RPMI8226 (cell line): ENCODE measurements around the gene CSHL1.
"Not testable (repeated sequence)": the region's sequence is repeated elsewhere in the genome, so short reads cannot be mapped to it uniquely, and the experiment has no call there.

ENCODE experiments used
- DNase-seq: peaks from one replicate; pipeline ENCODE4 v3.0.0-alpha.2; 2015

CSHL1 gene

DNA sequence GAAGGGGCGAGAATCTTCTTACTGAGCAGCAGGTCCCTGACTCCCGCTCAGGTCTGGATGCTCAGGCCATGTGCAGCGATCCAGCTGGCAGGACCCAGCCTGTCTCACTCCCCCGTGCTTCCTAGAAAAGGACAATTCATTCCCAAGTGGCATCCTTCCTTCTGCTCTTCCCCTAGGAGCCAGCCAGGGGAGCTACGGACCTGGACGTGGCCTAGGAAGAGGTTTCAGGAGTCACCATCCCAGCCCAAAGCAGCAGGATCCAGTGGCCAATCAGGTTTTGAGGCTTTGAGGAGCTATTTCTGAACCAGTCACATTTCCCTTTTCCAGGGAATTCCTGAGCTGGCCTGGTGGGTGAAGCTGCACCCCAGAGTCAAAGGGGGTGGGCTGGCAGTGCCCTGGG lies 28.8 kb upstream of the CSHL1 start:
- no peak for DNase-seq

DNA sequence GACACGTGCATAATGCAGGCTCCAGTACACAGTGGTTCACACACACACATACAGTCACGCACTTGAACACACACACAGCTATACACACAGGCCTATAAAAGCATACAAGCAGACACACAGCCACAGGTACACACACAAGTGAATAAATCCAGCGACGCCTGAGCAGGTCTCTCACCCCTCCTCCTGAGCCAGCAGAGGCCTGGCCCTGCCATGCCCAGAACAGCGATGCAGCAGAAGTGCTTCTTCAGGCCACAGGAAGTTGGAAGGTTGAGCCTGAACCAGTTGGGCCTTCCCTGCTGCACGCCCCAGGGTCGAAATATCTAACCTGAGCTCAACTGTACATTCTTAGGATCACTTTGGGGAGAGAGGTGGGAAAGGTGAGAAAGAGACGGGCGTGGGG lies 28.3 kb upstream of the CSHL1 start:
- no peak for DNase-seq

DNA sequence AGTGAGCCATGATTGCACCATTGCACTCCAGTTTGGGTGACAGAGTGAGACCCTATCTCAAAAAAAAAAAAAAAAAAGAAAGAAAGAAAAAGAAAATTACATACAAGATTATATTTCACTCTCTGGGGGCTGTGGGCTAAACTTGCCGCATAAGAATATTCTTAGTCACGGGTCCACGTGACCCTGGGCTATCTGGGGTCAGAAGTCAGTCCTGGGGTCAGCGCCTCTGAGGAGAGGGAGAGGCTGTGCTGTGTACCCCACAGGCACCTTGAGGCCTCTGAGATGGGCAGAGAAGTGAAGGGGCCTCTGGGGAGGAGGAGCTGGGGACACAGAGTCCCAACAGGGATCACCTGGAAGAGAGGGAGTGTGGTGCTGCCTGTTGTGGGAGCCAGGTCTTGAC lies 26.9 kb upstream of the CSHL1 start:
- DNase-seq, result no peak

DNA sequence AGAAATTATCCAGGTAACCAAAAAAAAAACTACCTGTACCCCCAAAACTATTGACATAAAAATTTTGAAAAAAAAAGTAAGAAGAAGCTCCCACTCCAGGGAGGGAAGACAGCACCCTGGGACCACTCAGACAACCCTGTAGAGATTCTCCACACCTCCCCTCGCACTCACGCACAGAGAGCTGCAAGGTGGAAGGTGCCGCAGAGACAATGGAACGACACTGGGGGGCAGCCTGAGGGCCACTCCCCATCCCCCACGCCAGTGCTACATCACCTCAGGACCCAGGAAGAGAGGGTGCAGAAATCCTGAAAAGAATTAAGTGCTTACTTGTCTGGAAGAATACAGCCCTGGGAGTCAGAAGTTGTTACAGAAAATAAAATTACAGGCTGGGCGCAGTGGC lies 26.3 kb upstream of the CSHL1 start:
- DNase-seq, result no peak

DNA sequence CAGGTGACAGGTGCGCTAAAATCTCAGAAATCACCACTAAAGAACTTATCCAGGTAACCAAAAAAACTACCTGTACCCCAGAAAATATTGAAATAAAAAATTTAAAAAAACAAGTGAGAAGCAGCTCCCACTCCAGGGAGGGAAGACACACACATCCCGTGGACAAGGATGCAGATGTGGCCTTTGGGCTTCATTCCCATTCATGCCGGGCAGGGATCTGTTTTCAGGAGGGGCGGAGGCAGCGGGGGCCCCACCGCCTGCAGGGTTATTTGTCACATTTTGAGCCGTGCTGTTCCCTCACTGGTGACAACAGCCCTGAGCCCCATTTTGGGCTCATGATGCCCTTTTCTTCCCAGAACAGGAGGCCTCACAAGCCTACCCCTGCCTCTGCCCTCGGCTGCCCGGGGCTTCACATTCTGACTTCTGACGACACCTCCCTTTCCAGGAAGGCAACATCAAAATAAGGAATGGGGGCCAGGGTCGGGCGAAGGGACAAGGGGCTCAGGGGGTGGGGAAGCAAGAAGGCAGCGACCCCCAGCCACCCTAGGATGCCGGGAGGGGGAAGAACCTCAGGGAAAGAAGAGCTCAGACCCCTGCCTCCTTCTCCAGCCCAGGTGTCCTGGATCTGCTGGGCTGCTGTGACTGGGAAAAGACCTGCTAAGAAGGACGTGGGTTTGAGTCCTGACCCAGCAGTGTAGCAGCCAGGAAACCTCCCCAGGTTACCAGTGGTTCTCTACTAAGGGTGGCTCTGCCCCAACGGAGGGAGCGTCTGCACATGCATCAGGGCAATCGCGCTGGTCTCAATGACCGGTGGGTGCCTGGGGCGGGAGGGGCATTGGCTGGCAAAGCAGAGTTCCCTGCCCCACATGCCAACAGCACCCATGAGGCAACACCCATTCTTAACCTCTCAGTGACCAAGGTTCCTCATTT lies 23.4 kb upstream of the CSHL1 start:
- no peak for DNase-seq

DNA sequence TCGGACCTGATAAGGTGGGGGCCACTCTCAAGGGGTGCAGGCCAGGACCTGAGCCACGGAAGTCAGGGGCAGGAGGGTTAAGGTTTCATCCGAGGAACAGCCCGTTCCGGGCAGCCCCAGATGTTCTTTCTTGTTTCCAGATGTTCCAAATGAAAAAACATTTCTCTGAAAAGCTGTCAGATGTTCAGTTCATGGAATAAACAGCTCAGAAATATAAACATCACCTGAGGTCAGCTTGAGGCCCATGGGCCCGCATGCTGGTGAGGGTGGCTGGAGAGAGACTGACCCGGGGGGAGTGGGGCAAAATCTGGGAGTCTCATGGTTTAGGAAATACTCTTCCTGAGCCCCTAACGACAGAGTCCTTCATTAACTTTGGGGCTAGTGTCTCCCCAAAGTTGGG lies 22.5 kb upstream of the CSHL1 start:
- no peak for DNase-seq

DNA sequence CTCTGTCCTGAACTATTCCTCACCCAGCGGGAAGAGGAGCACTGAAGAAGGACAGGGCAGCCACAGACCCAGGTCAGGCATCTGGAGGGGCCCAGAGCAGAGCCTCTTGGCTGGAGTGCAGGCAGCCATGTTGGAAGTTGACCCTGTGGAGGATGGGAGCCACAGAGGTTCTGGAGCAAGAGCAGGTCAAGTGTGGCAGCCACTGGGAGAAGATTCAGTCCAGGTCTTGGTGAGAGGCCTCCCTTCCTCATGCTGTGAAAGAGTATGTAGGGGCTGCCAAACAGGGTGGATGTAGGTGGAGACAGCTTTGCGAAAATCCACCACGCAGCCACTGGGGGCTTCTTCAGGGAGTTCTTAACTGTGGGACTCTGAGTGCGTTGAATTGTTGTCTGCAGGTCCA lies 21.7 kb upstream of the CSHL1 start:
- DNase-seq, result no peak

DNA sequence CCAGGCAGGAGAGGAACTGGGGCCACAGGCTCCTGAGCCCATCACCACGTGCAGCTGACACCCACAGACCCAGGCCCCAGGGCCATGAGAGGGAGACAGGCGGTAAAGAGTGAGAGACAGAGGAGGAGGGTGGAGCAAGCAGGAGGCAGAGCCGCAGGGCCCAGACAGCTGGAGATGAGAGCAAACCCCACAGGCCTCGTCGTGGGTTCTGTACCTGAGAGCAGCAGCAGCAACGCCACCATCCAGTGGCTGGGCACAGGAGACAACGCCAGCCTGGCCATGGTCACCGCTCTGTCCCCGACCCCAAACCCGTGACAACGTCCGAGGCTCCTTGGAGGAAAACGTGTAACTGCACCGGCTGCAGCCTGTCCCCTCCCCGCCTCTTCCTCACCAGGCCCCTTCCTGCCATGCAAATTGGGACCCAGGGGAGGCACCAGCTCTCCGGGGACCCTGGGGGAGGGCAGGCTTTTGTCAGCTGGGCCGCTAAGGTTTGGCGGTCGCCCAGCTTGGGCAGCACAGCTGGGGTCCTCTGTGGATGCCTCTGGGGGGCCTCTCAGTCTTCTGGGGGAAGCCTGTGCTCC lies 21.0 kb upstream of the CSHL1 start, which contains the start of gene CD79B:
CD79B (minus strand) TSS at position 351 of the 581 bp plus-strand sequence; CDS start at position 281, 70 bp downstream.
- no peak for DNase-seq

DNA sequence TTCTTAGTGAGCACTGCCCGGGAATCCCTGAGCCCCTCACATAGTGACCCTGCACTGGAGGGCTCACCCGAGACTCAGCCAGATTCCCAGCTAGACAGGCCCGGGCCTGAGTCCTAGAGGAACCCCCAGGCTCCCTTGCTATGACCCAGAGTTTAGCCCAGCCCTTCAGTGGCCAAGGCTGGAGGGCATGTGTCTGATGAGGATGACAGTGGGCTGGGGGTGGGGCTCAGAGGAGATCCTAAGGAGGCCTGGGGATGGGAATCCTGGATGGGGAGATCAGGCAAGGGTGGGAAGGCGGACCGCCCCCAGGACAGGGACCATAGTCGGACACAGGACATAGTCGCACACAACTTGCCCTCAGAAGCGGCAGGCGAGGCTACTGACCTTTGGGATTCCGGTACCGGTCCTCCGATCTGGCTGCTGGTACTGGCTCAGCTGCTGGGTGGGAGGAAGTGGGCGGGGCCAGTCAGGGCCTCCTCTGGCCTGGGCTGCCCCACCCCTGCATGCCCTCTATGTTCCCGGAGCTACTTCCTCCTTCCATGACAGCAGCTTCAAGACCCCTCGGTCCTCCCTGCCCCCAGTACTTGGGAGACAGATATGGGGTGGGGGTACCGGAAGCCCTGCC lies 20.0 kb upstream of the CSHL1 start:
- peak; percentile 26 for DNase-seq

DNA sequence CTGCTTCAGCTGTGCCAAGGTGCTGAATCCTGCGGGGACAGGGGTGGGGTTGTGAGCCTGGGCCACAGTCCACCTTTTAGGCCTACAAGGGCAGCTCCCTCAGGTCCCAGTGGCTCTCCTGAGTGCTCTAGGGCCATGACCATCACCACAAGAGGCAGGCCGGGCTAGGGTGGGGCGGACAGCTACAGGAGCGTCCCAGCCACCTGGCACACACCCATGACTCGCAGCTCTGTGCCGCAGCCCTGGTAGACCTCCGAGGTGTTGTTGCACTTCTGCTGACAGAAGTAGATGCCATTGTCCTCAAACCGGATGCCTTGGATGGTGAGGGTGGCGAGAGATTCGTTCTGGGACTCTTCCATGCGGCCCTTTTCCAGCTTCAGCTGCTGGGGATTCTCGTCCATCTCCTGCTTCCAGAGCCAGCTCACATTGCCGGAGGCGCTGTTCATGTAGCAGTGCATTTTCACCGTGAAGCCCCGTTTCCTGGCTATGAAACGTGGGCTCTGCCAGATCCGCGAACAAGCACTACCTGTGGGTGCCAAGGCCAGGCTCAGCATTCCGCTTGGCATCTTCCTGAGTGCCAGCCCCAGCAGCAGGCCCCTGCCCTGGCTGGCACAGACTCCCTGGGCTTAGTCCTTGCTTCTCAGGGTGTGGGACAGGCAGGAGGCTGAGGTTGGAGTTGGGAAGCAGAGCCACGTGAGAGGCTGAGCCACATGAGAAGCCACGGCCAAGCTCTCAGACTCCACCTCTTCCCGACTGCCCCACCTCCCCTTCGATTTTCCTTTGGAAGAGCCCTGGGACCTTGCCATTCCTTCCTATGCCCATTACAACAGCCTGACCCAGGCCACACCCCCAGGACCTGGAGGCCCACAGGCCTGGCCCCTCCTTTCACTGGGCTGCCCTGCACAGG lies 19.1 kb upstream of the CSHL1 start:
- no peak for DNase-seq

DNA sequence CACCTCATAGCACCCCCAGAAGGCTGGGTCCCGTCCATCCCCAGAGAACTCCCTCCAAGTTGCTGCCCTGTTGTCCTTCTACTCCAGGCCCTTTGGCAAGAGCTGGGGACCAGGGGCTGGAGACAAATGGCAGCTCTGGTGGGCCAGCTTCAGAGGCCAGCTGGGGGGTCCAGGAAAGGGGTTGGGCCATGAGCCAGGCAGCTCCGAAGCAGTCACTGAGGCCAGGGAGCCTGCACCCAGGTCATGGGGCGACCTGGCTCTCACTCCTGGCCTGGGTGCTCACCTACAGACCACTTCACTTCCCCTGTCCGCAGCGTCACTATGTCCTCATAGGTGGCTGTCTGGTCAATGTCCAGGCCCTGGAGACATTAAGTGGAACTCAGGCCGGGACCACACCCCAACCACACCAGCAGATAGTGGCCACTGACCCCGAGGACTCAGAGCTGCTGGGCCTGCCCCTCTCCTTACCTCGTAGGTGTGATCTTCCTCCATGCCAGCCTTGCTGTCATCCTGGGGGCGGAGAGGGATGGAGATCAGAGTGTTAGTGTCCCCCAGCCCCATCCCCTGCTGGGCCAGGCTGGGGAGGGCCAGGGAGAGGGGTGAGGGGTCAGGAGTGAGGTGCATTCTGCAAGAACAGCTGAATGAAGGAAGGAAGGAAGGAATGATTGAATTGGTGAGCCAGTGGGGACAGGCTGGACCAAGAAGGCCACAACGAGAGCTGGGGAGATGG lies 18.1 kb upstream of the CSHL1 start:
- no peak for DNase-seq

DNA sequence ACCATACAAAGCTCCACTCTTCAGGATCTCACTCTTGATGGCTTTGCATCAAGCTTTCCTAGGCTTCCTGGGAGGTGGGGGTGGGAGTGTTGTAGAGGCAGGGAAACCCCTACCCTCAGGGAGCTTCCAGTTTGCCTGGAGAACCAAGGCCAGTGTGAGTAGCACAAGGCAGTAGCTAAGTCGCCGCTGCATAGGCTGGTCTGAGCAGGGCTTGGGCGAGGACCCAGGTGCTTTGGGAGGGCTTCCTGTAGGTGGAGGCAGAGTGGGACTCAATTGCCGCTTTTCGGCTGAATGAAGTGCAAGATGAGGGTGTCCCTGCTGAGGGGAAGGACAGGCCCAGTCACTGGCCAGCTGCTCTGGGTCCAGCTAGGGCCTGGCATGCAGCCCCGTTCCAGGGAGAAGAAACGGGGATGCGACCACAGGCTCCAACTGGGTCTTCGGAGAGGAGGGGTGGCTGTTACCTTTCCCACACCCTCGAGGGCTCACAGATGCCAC lies 17.2 kb upstream of the CSHL1 start:
- no peak for DNase-seq

DNA sequence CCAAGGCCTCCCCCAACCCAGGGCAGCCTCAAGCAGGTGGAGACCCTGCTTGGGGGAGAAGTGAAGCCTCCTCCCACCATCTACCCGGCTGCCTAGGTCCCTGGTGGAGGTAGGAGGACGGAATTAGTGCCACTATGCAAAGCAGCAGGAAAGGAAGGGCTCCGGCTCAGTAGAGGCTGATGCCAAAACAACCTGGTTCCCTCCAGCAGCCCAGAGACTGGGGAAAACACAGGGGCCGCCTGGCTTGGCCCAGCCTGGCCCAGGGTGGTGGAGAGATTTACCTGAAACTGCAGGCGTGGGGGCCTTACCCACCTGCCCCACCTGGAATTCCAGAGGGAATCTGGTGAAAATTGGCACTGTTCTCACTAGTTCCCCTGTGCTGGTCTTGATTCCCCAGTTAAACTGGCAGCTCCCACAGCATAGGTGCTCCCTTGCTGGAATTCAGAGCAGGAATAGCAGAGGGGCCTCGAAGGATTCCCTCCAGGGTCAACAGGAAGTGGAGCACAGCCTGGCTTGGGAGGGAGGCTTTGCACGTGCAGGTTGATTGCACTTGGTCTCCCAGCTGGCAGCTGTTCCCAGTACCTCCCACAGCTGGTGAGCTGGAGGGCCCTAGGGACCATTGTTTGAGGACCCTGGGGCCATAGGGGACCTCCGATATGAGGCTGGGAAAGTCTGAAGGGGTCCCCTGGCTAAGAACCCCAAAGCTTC lies 16.6 kb upstream of the CSHL1 start:
- no peak for DNase-seq

DNA sequence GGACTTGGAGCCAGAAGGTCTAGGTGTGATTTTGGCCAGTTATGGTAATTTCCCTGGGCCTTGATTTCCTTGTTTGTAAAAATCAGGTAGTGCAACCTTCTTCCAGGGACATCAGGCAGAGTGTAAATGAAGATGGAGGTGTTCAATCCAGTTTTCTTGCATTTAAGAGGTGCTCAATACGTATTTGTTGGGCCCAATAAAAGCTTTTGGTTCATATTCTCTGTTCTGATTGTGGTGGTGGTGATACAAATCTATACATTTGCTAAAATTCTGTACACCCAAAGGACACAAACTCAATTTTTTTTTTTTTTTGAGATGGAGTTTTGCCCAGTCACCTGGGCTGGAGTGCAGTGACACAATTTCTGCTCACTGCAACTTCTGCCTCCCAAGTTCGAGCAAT lies 15.1 kb upstream of the CSHL1 start:
- DNase-seq, result no peak

DNA sequence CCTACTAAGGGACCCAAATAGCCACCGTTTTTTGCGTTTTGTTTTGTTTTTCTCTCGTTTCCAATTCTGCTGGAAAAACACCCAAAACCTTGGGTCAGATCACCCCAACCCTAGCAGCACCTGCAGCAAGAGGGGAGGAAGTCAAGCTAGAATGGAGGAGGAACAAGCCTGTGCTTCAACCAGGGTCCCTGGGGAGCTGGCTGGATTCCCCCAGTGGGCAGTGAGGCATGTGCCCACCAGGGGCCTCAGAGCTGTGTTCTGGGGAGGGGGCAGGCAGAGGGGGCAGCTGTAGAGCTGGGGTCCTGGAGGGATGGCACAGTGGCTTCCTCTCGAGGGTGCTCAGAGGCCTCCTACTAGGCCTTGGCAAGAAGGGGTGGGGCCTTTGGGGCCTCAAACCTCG lies 14.6 kb upstream of the CSHL1 start:
- DNase-seq, result no peak

DNA sequence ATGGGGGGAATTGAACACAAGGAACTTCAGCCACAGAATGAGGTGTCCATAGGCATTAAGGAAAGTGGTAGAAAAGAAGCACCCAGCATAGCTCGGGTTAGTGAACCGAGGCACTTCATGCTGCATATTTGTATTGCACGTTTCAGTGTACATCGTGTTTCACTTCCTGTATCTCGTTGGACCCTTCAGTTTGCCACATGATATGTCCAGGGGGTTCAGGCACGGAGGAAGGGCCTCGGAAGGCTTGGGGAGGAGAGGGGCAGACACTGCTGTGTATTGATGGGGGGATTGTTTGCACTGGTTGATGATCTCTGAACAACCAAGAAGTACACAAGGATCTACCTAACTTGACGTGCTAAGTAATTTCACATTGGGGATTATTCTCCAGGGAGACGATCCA lies 11.3 kb upstream of the CSHL1 start:
- not testable (repeated sequence) for DNase-seq

DNA sequence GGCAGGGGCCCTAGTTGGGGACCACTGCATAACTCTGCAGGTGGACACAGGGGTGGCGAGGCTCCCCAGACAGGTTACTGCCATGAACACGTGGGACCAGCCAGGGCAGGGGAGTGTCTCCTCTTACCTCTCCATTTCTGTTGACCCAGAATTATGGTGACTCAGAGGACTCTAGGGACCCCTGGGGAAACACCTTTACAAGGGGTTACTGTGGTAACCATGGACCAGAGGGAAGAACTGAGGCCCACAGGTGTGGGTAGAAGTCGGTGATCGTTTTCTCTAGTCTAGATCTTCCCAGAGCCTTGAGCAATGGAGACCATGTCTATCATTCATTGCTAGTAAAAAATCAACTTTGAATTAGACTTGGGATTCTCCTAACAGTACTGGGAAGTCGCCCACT lies 9.7 kb upstream of the CSHL1 start:
- DNase-seq, result not testable (repeated sequence)

DNA sequence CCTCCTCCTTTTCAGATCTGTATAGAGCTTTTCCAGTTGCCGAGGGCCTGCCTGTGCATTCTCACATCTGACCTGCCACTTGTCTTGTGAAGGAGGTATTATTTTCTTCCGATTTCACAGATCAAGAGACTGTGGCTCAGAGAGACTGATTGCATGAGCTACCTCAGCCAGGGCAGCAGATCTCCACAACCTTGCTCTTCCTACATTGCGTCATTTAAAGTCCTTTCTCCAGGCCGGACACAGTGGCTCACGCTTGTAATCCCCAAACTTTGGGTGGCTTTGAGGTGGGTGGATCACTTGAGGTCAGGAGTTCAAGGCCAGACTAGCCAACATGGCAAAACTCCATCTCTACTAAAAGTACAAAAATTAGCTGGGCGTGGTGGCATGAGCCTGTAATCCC lies 9.0 kb upstream of the CSHL1 start:
- DNase-seq, result not testable (repeated sequence)

DNA sequence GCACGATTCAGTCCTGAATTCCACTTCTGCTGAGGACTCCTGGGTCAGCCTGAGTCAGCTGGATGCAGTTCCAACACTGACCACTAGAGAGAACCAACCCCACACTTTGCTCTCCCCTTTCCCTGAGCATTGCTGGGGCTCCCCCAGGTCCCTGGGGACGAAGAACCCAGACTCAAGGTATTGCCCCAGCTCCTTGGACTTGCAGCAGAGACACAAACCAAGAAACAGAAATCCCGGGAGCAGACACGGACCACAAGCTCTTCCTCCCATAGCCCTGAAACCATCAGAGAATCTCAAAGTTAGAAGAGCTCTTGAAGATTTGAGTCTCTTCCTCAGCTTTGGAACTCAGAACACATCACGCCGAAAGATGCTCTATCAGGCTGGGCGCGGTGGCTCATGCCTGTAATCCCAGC lies 8.3 kb upstream of the CSHL1 start:
- peak; percentile 75 for DNase-seq

DNA sequence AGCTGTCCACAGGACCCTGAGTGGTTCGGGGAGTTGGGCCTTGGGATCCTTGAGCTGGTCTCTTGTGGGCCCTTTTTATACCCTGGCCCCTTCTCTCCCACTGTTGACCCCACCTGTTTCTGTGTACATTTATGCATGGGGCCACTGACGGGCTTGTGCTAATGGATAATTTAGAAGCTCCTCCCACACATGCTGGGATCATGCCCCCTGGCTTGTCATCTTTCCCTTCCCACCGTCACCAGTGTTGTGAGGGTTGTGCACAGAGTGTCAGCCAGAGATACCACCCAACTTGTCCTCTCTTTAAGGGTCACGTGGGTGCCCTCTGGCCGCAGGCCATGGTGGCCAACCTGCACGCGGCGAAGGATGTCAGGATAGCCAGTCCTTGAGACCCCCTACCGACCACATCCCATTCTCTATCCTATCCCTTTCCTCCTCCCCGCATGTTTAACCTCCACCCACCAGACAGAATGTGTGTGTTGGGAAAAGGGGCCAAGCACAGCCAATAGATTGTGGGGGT lies 7.8 kb upstream of the CSHL1 start, which contains the start of gene GH1:
GH1 (minus strand) TSS at position 51 of the 517 bp plus-strand sequence. CDS start 63 bp downstream, outside the sequence.
- DNase-seq, result not testable (repeated sequence)

DNA sequence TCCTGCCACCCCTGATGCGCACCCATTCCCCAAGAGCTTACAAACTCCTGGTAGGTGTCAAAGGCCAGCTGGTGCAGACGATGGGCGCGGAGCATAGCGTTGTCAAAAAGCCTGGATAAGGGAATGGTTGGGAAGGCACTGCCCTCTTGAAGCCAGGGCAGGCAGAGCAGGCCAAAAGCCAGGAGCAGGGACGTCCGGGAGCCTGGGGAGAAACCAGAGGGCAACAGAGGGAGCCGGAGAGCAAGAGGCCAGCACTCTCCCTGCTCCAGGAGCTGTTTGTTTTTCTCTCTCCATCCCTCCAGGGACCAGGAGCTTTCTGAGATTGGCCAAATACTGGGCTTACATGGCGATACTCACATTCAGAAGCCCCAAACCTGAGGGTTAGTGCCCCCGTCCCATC lies 7.2 kb upstream of the CSHL1 start:
- no peak for DNase-seq
